HT-29 (cell line): ENCODE data around the gene ST6GALNAC6. TPM values are rescaled to one million over a fixed set of nuclear protein-coding genes. Genes with fewer than 3 reads are reported as not detected.

Source experiments
- small RNA-seq: library from RNA; depleted of rRNA; stranded (forward); fragments of <200 nt; gene quantifications from one replicate; pipeline ENCODE3, GENCODE V24; 2014
- total RNA-seq: library from RNA; depleted of rRNA; stranded (reverse); fragments of >200 nt; shearing (Covaris generic); gene quantifications from 2 replicates; pipeline ENCODE4 v1.2.3, GENCODE V29; 2014; rRNA removed

ST6GALNAC6 gene
- total RNA-seq, 1 experiment from 2014 or later = 14.5 TPM

Small RNA genes within 50 kb of the gene (small RNA-seq; reads per million reads assigned to genes)
- gene MIR4672 (not detected), gene RNA5SP296 (not detected)

Other genes with a start within 250 kb of the ST6GALNAC6 start
- gene CFAP157, start 192.6 kb downstream of the ST6GALNAC6 start, total RNA-seq = 0.26 and 0.28 TPM in 2 replicates
- gene PTRH1, start 183.9 kb downstream of the ST6GALNAC6 start, total RNA-seq = 45.5 and 49.6 TPM in 2 replicates
- not detected in 2 replicates for gene TTC16, start 183.5 kb downstream of the ST6GALNAC6 start, total RNA-seq
- gene TOR2A, start 164.3 kb downstream of the ST6GALNAC6 start, total RNA-seq = 14.3 and 18.9 TPM in 2 replicates
- gene SH2D3C, start 120.9 kb downstream of the ST6GALNAC6 start, total RNA-seq = not detected in 2 replicates
- 42.6 and 45.4 TPM in 2 replicates for gene CDK9, start 113.6 kb downstream of the ST6GALNAC6 start, total RNA-seq
- gene FPGS, start 96.7 kb downstream of the ST6GALNAC6 start, total RNA-seq = 180 and 200 TPM in 2 replicates
- 6.1 and 6.4 TPM in 2 replicates for gene ENG, start 44.9 kb downstream of the ST6GALNAC6 start, total RNA-seq
- gene AK1, start 21.9 kb downstream of the ST6GALNAC6 start, total RNA-seq = 85.0 and 101 TPM in 2 replicates
- 60.1 and 84.2 TPM in 2 replicates for gene ST6GALNAC4, start 17.4 kb upstream of the ST6GALNAC6 start, total RNA-seq
- gene PIP5KL1, start 31.2 kb upstream of the ST6GALNAC6 start, total RNA-seq = 1.2 and 3.8 TPM in 2 replicates
- gene DPM2, start 38.3 kb upstream of the ST6GALNAC6 start, total RNA-seq = 44.3 and 47.0 TPM in 2 replicates
- gene EEIG1, start 81.4 kb upstream of the ST6GALNAC6 start, total RNA-seq = 36.0 and 45.3 TPM in 2 replicates
- 17.3 and 17.9 TPM in 2 replicates for gene NAIF1, start 167.7 kb upstream of the ST6GALNAC6 start, total RNA-seq
- 88.1 and 94.8 TPM in 2 replicates for gene SLC25A25, start 168.6 kb upstream of the ST6GALNAC6 start, total RNA-seq
- 365 and 392 TPM in 2 replicates for gene PTGES2, start 228.1 kb upstream of the ST6GALNAC6 start, total RNA-seq
- 221 and 241 TPM in 2 replicates for gene LCN2, start 249.8 kb upstream of the ST6GALNAC6 start, total RNA-seq